ENCODE results near the gene GPX1. TPM values are rescaled to one million over a fixed set of nuclear protein-coding genes. Genes with fewer than 3 reads are reported as not detected.
"Not testable (repeated sequence)": the region's sequence is repeated elsewhere in the genome, so short reads cannot be mapped to it uniquely, and the experiment has no call there.

The GPX1 gene
- total and polyA plus RNA-seq, 4 experiments from 2014 or later, result 75.7 to 177 (median 101) TPM

DNA sequence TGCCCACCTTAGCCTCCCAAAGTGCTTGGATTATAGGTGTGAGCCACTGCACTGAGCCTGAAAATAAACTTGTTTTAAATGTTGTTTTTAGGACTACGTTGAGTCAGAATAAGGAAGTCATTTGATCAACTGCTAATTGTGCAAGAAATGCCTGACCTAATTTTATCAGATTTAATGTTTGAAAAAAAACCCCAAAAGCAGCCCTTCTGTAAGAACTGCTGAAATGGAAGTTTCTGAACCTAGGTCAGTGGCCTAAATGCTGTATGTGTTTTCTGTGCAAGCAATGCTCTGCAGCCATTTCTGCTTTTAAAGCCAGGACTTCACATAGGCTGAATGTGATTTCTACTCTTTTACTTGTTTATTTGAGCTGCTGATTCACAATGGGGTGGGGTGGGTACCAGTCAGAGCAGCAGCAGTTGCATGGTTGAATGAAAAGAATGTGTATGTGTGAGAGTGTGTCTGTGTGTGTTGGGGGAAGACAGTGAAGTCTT lies 6.6 kb downstream of the GPX1 start:
- peaks cover 10 to 30% (median 19%) of the 10 kb centered on the region in 4 donors for H3K4me1 Mint-ChIP-seq
- POLR2A ChIA-PET (ENCODE audit: partially characterized antibody), result interaction anchor here (1.1 to 4.1 kb wide), 3 partner anchors 9 to 59 kb away, joined by 3 to 33 read pairs (median 3); partner anchors contain the start of gene USP4

GRCh38 chr3:49349348-49350114 lies 8.6 kb downstream of the GPX1 start:
- Mint-ChIP-seq H3K9me3 (no peaks in the 10 kb centered on the region), H3K36me3 (peaks cover 0 to 2% of the 10 kb centered on the region in 2 donors), H3K4me1 (peaks cover 10 to 31% (median 19%) of the 10 kb centered on the region in 4 donors), H3K27ac (no peak overlapping the region), H3K27me3 (no peaks in the 10 kb centered on the region), H3K4me3 (no peak overlapping the region)
- H3K9me3 ChIP-seq (ENCODE audit: control insufficient read depth in 1 of 2, low read length in 2 of 2), result no peaks in the 10 kb centered on the region
- no peaks in the 10 kb centered on the region for H3K36me3 ChIP-seq (ENCODE audit: insufficient read depth, low read length)
- H3K27ac ChIP-seq (ENCODE audit: low read depth, low read length), result no peak overlapping the region
- peaks cover 14% of the 10 kb centered on the region for H3K4me1 ChIP-seq (ENCODE audit: insufficient read depth, low read length)
- H3K4me3 ChIP-seq (ENCODE audit: low read length in 2 of 2), result no peak overlapping the region
- intact Hi-C loops (cut with micrococcal nuclease), result loop anchor here (10.0 kb wide), 1 partner anchor 325 kb away; the partner anchor contains the start of genes IMPDH2 and NDUFAF3
- CTCF ChIA-PET (ENCODE audit: partially characterized antibody), result interaction anchor here (1.3 kb wide), 1 partner anchor 10 kb away, joined by 6 read pairs; the partner anchor contains the start of gene USP4
- no peaks in the 10 kb centered on the region for H3K27me3 ChIP-seq (ENCODE audit: insufficient read depth, low read length)
- DNase-seq, result no peak
- POLR2A ChIA-PET (ENCODE audit: partially characterized antibody), result interaction anchor here (1.3 to 4.1 kb wide), 3 partner anchors 9 kb away, joined by 4 to 33 read pairs (median 4); partner anchors contain the start of gene USP4

More for the DNA sequence above, 6.6 kb downstream of the GPX1 start:
- Histone ChIP-seq H3K9me3 (ENCODE audit: control insufficient read depth in 1 of 2, low read length in 2 of 2) (no peaks in the 10 kb centered on the region), H3K4me3 (ENCODE audit: low read length in 2 of 2) (no peak overlapping the region), H3K36me3 (ENCODE audit: insufficient read depth, low read length) (no peaks in the 10 kb centered on the region), H3K4me1 (ENCODE audit: insufficient read depth, low read length) (peaks cover 13% of the 10 kb centered on the region), H3K27me3 (ENCODE audit: insufficient read depth, low read length) (no peaks in the 10 kb centered on the region), H3K27ac (ENCODE audit: low read depth, low read length) (no peak overlapping the region)
- Mint-ChIP-seq H3K9me3 (peaks cover 0 to 1% (median 0%) of the 10 kb centered on the region in 8 donors), H3K27ac (peak overlapping the region; percentile 36 to 84 (median 52)), H3K4me3 (peak overlapping the region in 5 of 8 donors; percentile 5 to 57 (median 16)), H3K27me3 (no peaks in the 10 kb centered on the region), H3K36me3 (peaks cover 5% of the 10 kb centered on the region in 2 donors)
- intact Hi-C loops (cut with micrococcal nuclease), result loop anchor here (1.0 kb wide), 1 partner anchor 11 kb away; the partner anchor contains the start of gene USP4
- CTCF ChIA-PET (ENCODE audit: partially characterized antibody), result interaction anchor here (0.8 to 2.5 kb wide), 3 partner anchors 9 to 11 kb away, joined by 6 to 10 read pairs (median 7); partner anchors contain the start of gene USP4
- DNase-seq, result no peak

DNA sequence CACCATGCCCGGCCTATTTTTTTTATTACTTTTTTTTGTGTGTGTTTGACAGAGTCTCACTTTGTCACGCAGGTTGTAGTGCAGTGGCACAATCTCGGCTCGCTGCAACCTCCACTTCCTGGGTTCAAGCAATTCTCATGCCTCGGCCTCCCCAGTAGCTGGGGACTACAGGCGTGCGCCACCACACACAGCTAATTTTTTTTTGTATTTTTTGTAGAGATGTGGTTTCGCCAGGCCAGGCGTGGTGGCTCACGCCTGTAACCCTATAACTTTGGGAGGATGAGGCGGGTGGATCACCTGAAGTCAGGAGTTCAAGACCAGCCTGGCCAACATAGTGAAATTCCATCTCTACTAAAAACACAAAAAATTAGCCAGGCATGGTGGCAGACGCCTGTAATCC lies 9.8 kb downstream of the GPX1 start:
- H3K27ac Mint-ChIP-seq; H3K36me3 Mint-ChIP-seq; H3K27ac ChIP-seq (ENCODE audit: low read depth, low read length); H3K9me3 Mint-ChIP-seq; H3K4me3 Mint-ChIP-seq; H3K4me3 ChIP-seq (ENCODE audit: low read length in 2 of 2); H3K9me3 ChIP-seq (ENCODE audit: control insufficient read depth in 1 of 2, low read length in 2 of 2); H3K27me3 ChIP-seq (ENCODE audit: insufficient read depth, low read length); DNase-seq; H3K27me3 Mint-ChIP-seq; H3K36me3 ChIP-seq (ENCODE audit: insufficient read depth, low read length): not testable (repeated sequence)
- ChIA-PET CTCF (ENCODE audit: partially characterized antibody) (interaction anchor here (1.3 kb wide), 1 partner anchor 8 kb away, joined by 6 read pairs; the partner anchor contains the start of gene USP4), POLR2A (ENCODE audit: partially characterized antibody) (interaction anchor here (1.3 kb wide), 1 partner anchor 8 kb away, joined by 4 read pairs; the partner anchor contains the start of gene USP4)
- intact Hi-C loops (cut with micrococcal nuclease), result loop anchor here (10.0 kb wide), 1 partner anchor 324 kb away; the partner anchor contains the start of genes IMPDH2 and NDUFAF3
- peaks cover 10 to 26% (median 18%) of the 10 kb centered on the region in 4 donors for H3K4me1 Mint-ChIP-seq
- H3K4me1 ChIP-seq (ENCODE audit: insufficient read depth, low read length), result peaks cover 14% of the 10 kb centered on the region

- no peaks in the 10 kb centered on the region for H3K36me3 ChIP-seq (ENCODE audit: insufficient read depth, low read length)
- DNase-seq, result no peak
- H3K4me1 ChIP-seq (ENCODE audit: insufficient read depth, low read length), result peaks cover 14% of the 10 kb centered on the region
- peaks cover 12 to 20% (median 16%) of the 10 kb centered on the region in 4 donors for H3K4me1 Mint-ChIP-seq
- no peak overlapping the region for H3K4me3 Mint-ChIP-seq
- intact Hi-C loops (cut with micrococcal nuclease), result loop anchor here (10.0 kb wide), 1 partner anchor 322 kb away; the partner anchor contains the start of genes IMPDH2 and NDUFAF3
- H3K9me3 Mint-ChIP-seq, result no peaks in the 10 kb centered on the region
- ChIA-PET POLR2A (ENCODE audit: partially characterized antibody) (no interaction called here), CTCF (ENCODE audit: partially characterized antibody) (interaction anchor here (0.7 kb wide), 1 partner anchor 734 kb away, joined by 3 read pairs; no protein-coding TSS in a partner anchor)
- H3K27me3 ChIP-seq (ENCODE audit: insufficient read depth, low read length), result no peaks in the 10 kb centered on the region
- H3K36me3 Mint-ChIP-seq, result no peaks in the 10 kb centered on the region
- H3K9me3 ChIP-seq (ENCODE audit: control insufficient read depth in 1 of 2, low read length in 2 of 2), result no peaks in the 10 kb centered on the region
- H3K27me3 Mint-ChIP-seq, result no peaks in the 10 kb centered on the region
- no peak overlapping the region for H3K4me3 ChIP-seq (ENCODE audit: low read length in 2 of 2)
- peak overlapping the region in 2 of 7 donors; percentile 48 to 79 for H3K27ac Mint-ChIP-seq
- no peak overlapping the region for H3K27ac ChIP-seq (ENCODE audit: low read depth, low read length)
Observed at GRCh38 chr3:49346797-49347251, 11.3 kb downstream of the GPX1 start.

DNA sequence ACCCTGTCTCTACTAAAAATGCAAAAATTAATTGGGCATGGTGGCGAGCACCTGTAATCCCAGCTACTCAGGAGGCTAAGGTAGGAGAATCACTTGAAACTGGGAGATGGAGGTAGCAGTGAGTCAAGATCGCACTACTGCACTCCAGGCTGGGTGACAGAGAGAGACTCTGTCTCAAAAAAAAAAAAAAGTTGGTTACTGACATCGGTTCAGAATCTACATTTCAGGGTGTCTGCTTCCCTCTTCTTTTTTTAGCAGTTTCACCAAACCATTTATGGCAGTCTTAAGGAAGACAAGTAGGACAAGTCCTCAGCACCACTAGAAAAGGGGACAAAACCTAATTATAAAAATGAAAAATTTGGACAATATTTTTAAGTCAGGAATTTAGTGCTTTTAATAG lies 15.0 kb downstream of the GPX1 start:
- H3K4me3 Mint-ChIP-seq, result no peak overlapping the region
- Histone ChIP-seq H3K4me3 (ENCODE audit: low read length in 2 of 2) (no peak overlapping the region), H3K27ac (ENCODE audit: low read depth, low read length) (no peak overlapping the region), H3K9me3 (ENCODE audit: control insufficient read depth in 1 of 2, low read length in 2 of 2) (no peaks in the 10 kb centered on the region), H3K4me1 (ENCODE audit: insufficient read depth, low read length) (peaks cover 42% of the 10 kb centered on the region), H3K36me3 (ENCODE audit: insufficient read depth, low read length) (no peaks in the 10 kb centered on the region), H3K27me3 (ENCODE audit: insufficient read depth, low read length) (no peaks in the 10 kb centered on the region)
- no peak for DNase-seq
- intact Hi-C loops (cut with micrococcal nuclease), result loop anchor here (5.0 to 10.0 kb wide), 2 partner anchors 318 to 329 kb away; partner anchors contain the start of genes APEH, IMPDH2 and NDUFAF3
- H3K27ac Mint-ChIP-seq, result peak overlapping the region in 3 of 7 donors; percentile 12 to 60 (median 16)
- ChIA-PET CTCF (ENCODE audit: partially characterized antibody) (interaction anchor here (0.7 to 2.2 kb wide), 5 partner anchors 9 to 178 kb away, joined by 3 to 7 read pairs (median 6); no protein-coding TSS in a partner anchor), POLR2A (ENCODE audit: partially characterized antibody) (interaction anchor here (0.9 kb wide), 1 partner anchor 14 kb away, joined by 4 read pairs; no protein-coding TSS in a partner anchor)
- no peaks in the 10 kb centered on the region for H3K27me3 Mint-ChIP-seq
- H3K4me1 Mint-ChIP-seq, result peaks cover 23 to 46% (median 36%) of the 10 kb centered on the region in 4 donors
- peaks cover 3 to 7% of the 10 kb centered on the region in 2 donors for H3K36me3 Mint-ChIP-seq
- H3K9me3 Mint-ChIP-seq, result no peaks in the 10 kb centered on the region

- H3K4me1 Mint-ChIP-seq, result peaks cover 26 to 50% (median 39%) of the 10 kb centered on the region in 4 donors
- H3K9me3 Mint-ChIP-seq, result no peaks in the 10 kb centered on the region
- peak overlapping the region in 5 of 8 donors; percentile 22 to 43 (median 35) for H3K4me3 Mint-ChIP-seq
- Histone ChIP-seq H3K27ac (ENCODE audit: low read depth, low read length) (no peak overlapping the region), H3K4me1 (ENCODE audit: insufficient read depth, low read length) (peaks cover 50% of the 10 kb centered on the region), H3K4me3 (ENCODE audit: low read length in 2 of 2) (no peak overlapping the region), H3K27me3 (ENCODE audit: insufficient read depth, low read length) (no peaks in the 10 kb centered on the region), H3K9me3 (ENCODE audit: control insufficient read depth in 1 of 2, low read length in 2 of 2) (no peaks in the 10 kb centered on the region), H3K36me3 (ENCODE audit: insufficient read depth, low read length) (no peaks in the 10 kb centered on the region)
- intact Hi-C loops (cut with micrococcal nuclease), result loop anchor here (5.0 to 10.0 kb wide), 2 partner anchors 317 to 330 kb away; partner anchors contain the start of genes APEH, IMPDH2 and NDUFAF3
- ChIA-PET POLR2A (ENCODE audit: partially characterized antibody) (interaction anchor here (0.8 to 1.2 kb wide), 4 partner anchors 9 to 74 kb away, joined by 3 to 4 read pairs (median 4); partner anchors contain the start of genes RHOA and TCTA), CTCF (ENCODE audit: partially characterized antibody) (interaction anchor here (1.7 to 2.2 kb wide), 2 partner anchors 10 to 107 kb away, joined by 7 read pairs; no protein-coding TSS in a partner anchor)
- H3K27me3 Mint-ChIP-seq, result no peaks in the 10 kb centered on the region
- peaks cover 3 to 11% of the 10 kb centered on the region in 2 donors for H3K36me3 Mint-ChIP-seq
- peak overlapping the region; percentile 43 to 97 (median 85) for H3K27ac Mint-ChIP-seq
- no peak for DNase-seq
Observed at GRCh38 chr3:49341996-49342395, 16.2 kb downstream of the GPX1 start.
